ENCODE measurements around the gene MAP3K14.

Gene MAP3K14

GRCh38 chr17:45220079-45220478 is 96.7 kb downstream of the MAP3K14 start:
- no peak overlapping the region for H3K4me2 ChIP-seq (ENCODE audit: low read length)
- H3K9ac ChIP-seq (ENCODE audit: low read length): no peak overlapping the region
- WGBS (ENCODE audit: extremely low coverage, insufficient coverage, low lambda C conversion rate): no CpG with 5 or more reads among the region's 3 CpGs
- DNase-seq: no peak
- no peak overlapping the region for H3K27ac ChIP-seq (ENCODE audit: low read depth, low read length)
- no peaks in the 10 kb centered on the region for H3K79me2 ChIP-seq (ENCODE audit: control insufficient read depth, insufficient read depth, low read length)
- H2BK5ac ChIP-seq (ENCODE audit: low read length): no peak overlapping the region
- no peak overlapping the region for H2AK5ac ChIP-seq (ENCODE audit: low read length)
- H3K4me3 ChIP-seq (ENCODE audit: low read length): no peak overlapping the region
- H3K27me3 ChIP-seq (ENCODE audit: insufficient read depth, low read length, poor library complexity): peaks cover 12% of the 10 kb centered on the region
- H2BK120ac ChIP-seq (ENCODE audit: low read depth, low read length): no peak overlapping the region
- no peaks in the 10 kb centered on the region for H3K36me3 ChIP-seq (ENCODE audit: control insufficient read depth, insufficient read depth, low read length)
- H3K4me1 ChIP-seq (ENCODE audit: control insufficient read depth, low read depth, low read length): no peaks in the 10 kb centered on the region
- H3K23ac ChIP-seq (ENCODE audit: low read length): no peak overlapping the region
- H3K18ac ChIP-seq (ENCODE audit: low read length): no peak overlapping the region
- no peak overlapping the region for H3K4ac ChIP-seq (ENCODE audit: low read depth, low read length)
- H3K56ac ChIP-seq (ENCODE audit: low read length): no peak overlapping the region
- no peak overlapping the region for H4K8ac ChIP-seq (ENCODE audit: low read depth, low read length)
- H3K79me1 ChIP-seq (ENCODE audit: low read length): no peaks in the 10 kb centered on the region
- H4K5ac ChIP-seq (ENCODE audit: low read length): no peak overlapping the region
- no peak overlapping the region for H2BK15ac ChIP-seq (replicated peaks; ENCODE audit: low read depth)

DNA sequence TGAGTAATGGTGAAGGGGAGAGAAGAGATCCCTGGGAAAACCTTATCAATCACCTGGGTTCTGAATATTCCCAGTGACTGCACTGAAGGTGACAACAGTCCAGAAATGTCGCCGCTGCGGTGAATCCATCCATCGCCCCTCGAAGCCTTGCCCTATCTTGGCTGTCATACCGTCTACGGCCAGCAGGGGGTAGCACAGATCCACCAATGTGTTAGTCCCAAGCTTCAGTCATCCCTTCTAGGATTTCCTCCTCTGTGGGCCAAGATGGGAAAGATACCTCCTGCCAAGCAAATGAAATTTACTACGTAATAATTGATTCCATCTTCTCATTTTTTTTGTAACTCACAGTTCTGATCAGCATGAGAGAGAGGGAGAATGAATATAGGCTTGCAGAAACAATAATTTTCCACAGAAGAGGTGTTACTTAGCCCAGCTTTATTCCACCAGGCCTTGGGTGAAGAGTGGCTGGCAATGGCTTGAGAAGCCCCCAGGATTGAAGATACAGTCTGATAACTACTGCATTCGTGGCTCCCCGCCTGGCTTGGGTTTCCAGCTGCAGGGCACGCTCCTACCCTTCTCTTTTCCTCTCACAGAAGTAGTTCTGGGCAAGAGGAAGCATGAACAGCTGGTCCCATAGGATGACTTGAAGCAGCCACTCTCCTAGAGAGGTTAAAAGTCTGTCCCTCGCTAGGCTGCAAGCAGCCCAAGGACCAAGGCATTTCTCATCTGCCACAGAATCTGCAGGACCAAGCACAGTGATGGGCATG is 97.7 kb downstream of the MAP3K14 start:
- H3K27me3 ChIP-seq (ENCODE audit: insufficient read depth, low read length, poor library complexity): peaks cover 12% of the 10 kb centered on the region

More for the DNA sequence above, 97.7 kb downstream of the MAP3K14 start:
- H3K79me2 ChIP-seq (ENCODE audit: control insufficient read depth, insufficient read depth, low read length): no peaks in the 10 kb centered on the region
- H3K56ac ChIP-seq (ENCODE audit: low read length): no peak overlapping the region
- H3K9ac ChIP-seq (ENCODE audit: low read length): no peak overlapping the region
- H3K23ac ChIP-seq (ENCODE audit: low read length): no peak overlapping the region
- H2AK5ac ChIP-seq (ENCODE audit: low read length): no peak overlapping the region
- H4K5ac ChIP-seq (ENCODE audit: low read length): no peak overlapping the region
- no peak overlapping the region for H3K18ac ChIP-seq (ENCODE audit: low read length)
- no peak overlapping the region for H2BK120ac ChIP-seq (ENCODE audit: low read depth, low read length)
- H2BK5ac ChIP-seq (ENCODE audit: low read length): no peak overlapping the region
- H3K4me2 ChIP-seq (ENCODE audit: low read length): no peak overlapping the region
- H3K4me3 ChIP-seq (ENCODE audit: low read length): no peak overlapping the region
- H3K79me1 ChIP-seq (ENCODE audit: low read length): no peaks in the 10 kb centered on the region
- H3K4me1 ChIP-seq (ENCODE audit: control insufficient read depth, low read depth, low read length): no peaks in the 10 kb centered on the region
- peak; percentile 82 for DNase-seq
- no peak overlapping the region for H3K27ac ChIP-seq (ENCODE audit: low read depth, low read length)
- H3K4ac ChIP-seq (ENCODE audit: low read depth, low read length): no peak overlapping the region
- no peaks in the 10 kb centered on the region for H3K36me3 ChIP-seq (ENCODE audit: control insufficient read depth, insufficient read depth, low read length)
- H4K8ac ChIP-seq (ENCODE audit: low read depth, low read length): no peak overlapping the region
- no peak overlapping the region for H2BK15ac ChIP-seq (replicated peaks; ENCODE audit: low read depth)
- no CpG with 5 or more reads among the region's 12 CpGs for WGBS (ENCODE audit: extremely low coverage, insufficient coverage, low lambda C conversion rate)

All from mesendoderm (in vitro differentiated cells).